NCI-H146 treated with DMSO at 0.1 percent for 48 hours (cell line): ENCODE data around the gene SMYD5.

ENCODE experiments used
- DNase-seq: peaks from one replicate; lab custom pipeline; 2025; ENCODE audit not compliant: unreplicated experiment; lab: John Stamatoyannopoulos, UW

The SMYD5 gene

DNA sequence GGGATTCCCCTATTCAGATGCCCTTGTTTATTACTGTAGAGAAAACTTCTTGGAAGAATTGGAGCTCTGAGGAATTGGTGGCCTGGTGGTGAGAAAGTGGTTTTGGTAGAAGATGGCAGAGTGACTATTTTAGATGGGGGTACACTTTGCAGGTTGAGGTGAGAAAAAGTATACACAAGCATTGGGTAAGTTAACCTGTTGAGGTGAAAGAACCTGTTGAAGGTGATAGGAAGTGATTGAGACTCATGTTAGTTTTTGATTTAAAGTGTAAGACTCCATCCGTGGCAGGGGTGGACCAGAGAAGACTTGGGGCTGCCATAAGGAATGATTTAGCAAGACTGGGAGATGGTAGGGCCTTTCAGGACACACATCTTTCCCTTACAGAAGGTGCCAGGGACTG lies 23.1 kb downstream of the SMYD5 start:
- no peak for DNase-seq

DNA sequence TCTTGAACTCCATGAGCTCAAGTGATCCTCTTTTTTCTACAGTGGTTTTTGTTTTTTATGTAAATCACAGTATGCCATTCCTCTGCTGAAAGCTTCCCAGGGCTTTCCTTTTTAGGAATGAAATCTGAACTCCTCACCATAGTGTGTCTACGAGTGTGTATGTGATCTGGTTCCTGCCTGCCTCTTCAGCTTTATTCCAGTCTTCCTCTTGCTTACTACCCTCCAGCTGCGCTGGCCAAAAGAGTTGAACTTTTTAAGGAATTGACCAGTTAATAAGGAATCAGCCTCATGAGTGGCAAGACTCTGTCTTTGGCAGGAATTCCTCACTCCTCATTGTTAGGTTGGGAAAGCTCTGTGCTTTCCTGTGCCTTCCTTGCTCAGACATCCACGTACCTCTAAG lies 24.1 kb downstream of the SMYD5 start:
- DNase-seq: no peak

DNA sequence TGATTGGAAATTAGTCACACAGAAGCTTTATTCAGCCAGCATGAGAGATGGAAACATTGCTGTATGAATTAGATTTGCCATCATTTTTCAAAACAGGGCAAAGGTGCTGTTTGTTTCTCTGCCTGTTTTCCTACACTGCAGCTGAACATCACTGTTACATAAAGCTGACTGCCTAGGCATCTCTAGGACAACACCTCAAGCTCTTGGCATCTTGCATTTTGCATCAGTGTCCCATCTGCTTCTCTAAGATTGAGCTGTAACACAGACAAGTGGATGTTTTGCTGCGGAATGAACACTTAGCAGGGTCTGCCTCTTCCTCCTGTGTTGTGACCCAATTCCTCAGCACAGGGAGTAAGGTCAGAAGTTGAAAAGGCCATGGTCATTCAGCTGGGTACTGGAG lies 24.9 kb downstream of the SMYD5 start:
- DNase-seq: no peak

DNA sequence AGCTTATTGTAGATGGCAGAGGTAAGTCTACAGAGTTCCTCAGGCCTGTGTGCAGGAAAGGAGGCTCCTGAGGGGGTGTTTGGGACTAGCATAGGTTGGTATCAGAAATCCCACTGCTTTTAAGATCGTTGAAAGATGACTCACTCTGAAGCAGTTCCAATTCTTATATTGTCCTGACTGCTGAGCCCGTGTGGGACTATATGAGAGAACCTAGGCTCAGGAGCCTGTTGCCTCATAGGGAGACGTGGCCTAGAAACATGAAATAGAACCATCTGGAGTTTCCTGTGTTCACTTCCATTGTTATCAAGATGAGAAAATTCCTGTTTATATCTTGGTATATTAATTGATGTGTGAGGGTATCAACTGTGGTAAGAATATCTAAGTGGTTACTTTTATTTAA lies 25.7 kb downstream of the SMYD5 start:
- DNase-seq: no peak

DNA sequence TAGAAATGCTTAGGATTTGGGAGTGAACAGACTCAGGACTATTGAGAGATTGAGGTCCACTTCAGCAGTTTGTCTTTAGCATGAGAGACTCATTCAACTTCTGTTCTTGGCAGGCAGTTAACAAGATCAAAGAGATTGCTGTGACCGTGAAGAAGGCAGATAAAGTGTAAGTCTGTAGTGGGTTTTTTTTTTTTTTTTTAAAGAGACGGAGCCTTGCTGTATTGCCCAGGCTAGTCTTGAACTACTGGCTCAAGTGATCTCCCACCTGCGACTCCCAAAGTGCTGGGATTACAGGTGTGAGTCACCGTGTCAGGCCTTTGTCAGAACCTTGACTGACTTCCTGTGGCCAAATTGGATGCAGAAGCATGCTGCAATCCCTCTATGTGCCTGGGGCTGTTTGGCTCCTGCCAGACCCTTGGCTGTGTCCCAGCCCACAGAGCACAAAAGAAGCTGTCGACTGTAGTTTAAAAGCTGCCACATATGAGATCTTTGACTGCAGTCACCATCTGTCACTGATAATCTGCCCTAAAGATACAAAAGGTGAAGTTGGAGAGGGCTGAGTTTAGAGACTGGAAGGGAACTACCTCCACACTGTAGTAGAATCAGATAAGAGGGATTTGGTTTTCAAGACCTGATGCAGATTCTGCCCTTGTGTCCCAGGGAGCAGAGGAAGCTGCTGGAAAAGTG lies 30.0 kb downstream of the SMYD5 start:
- DNase-seq: no peak

DNA sequence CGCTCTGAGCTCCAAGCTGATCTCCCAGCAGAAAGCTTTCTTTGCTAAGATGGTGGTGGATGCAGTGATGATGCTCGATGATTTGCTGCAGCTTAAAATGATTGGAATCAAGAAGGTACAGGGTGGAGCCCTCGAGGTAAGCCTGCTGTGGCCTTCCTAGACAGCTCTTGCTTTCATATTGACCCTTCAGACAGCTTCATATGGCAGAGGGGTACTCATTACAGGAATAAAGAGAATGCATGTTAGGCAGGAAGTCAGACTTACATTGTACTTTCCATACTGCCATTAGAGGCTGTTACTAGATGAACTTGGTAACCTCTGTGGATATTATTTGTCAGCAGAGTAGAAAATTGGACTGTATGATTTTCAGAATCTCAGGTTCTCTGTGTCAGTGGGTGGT lies 30.5 kb downstream of the SMYD5 start:
- no peak for DNase-seq

DNA sequence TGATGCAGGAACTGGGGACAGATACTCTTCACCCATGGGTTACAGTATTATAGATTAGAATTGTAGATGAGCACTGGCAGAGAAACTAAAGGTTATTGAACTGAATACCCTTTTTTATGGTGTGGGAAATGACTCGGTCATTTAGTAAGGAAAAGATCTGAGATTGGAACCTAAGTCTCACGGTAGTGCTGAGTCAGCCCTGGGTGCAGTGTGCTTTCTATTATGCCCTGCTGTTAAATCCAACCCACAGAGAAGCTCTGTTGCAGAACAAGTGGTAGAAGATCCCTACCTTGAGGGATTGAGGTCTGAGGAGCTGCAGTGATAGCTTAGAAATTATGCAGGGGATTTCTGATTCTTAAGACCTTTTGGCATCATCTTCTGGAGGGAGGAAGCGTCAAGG lies 32.8 kb downstream of the SMYD5 start:
- DNase-seq: no peak

DNA sequence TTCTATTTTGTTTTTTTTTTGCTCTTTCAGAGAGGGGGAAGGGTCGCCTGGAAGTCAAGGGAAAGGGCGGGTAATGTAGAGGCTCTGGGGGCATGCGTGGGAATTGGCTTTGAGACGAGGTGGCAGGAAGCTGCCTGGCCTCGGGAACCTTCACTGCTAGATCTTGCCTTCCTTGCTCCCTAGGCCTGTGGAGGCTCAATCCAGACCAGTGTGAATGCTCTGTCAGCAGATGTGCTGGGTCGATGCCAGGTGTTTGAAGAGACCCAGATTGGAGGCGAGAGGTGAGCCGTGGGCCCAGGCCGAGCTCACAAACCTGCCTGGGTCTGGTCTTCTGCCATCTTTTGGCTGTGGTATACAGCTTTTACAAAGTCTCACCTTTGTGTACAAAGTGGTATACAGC lies 35.6 kb downstream of the SMYD5 start:
- no peak for DNase-seq

DNA sequence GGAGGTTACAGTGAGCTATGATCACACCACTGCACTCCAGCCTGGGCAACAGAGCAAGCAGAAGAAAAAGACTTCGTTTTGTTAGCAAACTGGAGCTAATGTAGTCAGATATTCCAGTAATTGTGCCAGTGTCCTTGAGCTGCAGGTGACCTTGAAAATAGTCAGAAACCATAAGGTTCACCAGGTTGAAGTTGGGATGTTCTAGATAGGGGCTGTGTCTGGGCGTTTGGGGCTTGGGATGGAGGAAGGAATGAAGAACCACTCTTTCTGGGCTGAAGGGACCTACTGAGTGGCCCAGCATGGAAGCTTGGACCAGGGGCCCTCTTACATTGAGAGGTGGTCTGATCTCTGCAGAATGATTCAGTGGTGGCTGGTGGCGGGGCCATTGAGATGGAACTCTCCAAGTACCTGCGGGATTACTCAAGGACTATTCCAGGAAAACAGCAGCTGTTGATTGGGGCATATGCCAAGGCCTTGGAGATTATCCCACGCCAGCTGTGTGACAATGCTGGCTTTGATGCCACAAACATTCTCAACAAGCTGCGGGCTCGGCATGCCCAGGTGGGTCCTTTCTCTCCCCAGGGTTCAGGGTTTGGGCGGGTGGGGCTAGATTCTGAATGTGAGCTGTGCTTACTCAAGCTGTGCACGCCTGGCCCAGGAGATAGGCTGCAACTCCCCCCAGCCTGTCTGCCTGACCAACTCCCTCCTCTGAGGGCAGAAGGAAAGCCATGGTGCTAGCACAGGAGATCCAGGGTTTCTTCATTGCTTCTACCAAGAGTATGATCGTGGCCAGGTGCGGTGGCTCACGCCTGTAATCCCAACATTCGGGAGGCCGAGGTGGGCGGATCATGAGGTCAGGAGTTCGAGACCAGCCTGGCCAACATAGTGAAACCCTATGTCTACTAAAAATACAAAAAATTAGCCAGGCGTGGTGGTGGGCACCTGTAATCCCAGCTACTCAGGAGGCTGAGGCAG lies 37.1 kb downstream of the SMYD5 start:
- DNase-seq: no peak

DNA sequence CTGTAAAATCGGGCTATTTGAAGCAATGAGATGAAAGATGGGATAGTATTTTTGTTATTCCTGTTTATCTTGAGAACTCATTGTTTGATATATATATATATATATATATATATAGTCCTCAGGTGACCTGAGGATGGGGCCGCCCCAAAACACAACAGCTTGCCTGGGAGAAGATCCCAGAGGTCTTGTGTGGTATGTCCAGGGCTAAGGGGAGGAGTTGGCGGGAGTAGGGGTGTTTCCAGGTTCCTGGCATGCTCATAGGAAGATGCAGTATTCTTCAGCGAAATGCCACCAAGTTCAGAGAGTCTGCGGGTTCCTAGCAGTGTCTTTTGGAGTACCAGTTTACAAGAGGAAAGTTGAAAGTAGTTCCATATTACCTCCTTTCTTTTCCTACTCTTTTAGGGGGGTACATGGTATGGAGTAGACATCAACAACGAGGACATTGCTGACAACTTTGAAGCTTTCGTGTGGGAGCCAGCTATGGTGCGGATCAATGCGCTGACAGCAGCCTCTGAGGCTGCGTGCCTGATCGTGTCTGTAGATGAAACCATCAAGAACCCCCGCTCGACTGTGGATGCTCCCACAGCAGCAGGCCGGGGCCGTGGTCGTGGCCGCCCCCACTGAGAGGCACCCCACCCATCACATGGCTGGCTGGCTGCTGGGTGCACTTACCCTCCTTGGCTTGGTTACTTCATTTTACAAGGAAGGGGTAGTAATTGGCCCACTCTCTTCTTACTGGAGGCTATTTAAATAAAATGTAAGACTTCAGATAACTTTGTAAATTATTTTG lies 38.4 kb downstream of the SMYD5 start:
- DNase-seq: no peak

DNA sequence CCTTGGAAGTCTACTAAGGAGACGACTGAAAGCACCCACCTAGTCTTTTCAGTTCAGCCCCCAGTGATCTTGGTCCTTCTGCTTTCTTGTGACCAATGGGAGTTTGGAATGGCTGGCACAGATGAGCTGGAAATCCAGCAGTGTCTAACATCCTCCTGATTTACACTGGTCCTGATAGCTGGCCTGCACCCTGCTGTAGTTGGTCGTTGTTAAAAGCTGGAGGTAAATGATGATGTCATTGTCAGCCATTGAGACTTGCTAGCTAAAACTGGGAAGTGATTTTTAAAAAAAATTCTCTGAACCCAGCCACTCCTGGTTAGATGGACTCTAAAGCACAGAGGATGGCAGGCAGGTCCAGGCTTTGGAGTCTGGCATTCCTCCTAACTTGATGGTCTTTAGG lies 39.4 kb downstream of the SMYD5 start:
- no peak for DNase-seq

DNA sequence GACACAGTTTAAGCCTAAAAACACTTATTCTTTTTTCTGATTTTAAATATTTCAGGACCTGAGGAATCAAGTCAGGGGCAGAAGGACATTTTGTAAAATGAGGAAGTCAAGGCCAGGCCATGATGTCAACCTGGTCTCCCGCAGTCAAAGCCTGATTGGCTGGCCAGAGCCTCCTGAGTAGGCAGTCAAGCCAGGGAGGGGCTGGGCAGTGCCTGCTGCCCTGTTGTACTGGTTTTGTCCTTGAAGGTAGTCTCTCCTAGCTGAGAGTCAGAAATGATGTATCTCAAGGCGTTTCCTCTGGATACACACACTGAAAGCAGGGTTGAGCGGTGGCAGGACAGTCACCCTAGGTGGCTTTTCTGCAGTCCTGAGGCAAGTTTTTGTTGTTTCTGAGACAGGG lies 39.9 kb downstream of the SMYD5 start:
- no peak for DNase-seq

DNA sequence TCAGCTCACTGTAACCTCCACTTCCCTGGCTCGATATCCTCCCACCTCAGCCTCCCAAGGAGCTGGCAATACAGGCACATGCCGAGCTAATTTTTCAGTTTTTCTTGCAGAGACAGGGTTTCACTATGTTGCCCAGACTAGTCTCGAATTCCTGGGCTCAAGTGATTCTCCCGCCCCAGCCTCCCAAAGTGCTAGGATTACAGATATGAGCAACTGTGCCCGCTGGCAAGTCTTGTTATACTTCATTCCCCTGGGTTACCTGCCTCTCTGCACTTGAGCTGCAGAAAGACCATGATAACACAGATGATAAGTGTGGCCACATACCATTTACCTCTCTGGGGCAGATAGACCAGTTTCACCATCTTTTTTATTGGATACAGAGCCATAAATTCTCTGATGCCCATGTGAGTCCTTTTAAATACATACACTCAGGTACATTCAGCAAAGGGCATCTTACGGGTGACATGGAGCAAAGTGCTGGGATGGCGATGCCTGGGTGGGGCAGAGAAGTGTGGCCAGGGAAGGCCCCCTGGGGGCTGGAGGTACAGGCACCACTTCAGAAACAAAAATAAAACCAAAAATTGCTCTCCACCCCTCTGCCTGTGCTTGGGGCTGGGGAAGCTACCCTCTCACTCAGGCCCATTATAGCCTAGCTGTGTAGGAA lies 40.4 kb downstream of the SMYD5 start:
- DNase-seq: no peak

DNA sequence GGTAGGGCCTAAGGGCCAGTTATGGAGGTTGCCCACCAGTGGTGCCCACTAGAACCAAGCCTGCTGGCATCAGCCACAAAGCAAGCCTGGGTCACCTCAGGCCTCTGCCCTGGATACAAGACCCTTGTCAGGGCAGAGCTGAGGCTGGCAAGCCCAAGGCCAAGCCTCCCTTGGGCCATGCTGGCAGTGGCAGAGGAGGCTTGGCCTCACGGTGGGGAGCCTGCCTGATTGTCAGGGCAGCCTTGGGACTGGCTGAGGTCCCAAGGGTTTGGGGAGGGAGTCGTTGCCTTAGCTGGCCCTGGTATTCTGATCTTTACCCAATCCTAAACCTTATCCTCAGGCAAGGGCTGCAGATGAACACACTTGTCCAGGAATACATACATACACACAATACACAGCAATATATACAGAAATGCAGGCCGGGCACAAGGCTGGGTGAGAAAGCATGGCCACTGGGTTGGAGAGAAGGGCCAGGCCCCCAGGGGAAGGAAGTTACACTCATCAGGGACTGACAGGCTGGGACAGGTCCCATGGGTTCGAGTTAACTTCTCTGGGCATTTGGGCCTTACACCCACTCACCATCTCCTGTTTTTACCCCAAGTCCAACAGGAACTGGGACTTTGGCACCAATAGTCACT lies 41.1 kb downstream of the SMYD5 start:
- no peak for DNase-seq

DNA sequence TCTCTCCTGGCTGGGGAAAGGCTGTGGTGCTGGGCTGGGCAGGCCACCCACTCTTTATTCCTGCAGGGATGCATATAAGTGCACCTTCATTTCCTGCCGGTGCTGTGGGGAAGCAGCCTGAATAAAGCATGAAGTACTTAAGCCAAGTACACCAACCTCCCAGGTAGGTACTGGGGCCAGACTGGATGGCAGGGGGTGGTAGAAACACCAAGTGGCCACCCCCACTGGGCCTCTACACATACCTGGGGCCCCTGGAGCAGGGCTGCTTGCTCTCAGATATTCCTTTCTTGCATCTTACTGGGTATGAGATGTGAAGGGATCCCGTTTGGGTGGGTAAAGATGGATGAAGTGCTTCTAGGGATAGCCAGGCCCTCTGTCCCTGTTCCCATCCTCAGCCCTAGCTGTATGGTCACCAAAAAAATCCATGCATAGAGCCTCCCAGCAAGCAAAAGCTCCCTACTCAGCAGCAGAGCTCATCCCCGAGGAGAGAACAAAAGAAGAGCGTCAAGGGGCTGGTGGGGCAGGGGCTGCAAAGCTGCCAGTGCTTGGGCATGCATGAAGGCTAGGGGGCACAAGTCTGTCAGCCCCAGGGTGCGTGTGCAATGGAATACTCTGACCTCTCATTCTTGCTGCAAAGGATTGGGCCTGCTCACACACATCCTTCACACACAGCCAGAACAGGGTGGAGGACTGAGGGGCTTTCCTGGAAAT lies 42.0 kb downstream of the SMYD5 start:
- DNase-seq: no peak

DNA sequence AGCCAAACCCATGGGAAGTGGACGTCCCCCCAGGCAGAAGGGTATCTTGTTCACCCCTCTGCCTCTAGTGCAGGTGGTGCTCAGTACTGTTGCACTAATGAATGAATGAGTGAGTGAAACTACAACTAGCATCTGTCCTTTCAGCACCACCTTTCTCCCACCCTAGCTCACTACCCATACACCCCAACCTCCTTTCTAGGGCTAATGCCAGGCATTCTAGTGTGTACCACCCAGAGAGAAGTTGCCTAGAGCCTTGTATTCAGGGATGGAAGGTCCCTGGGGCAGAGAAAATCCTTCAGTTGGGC lies 42.5 kb downstream of the SMYD5 start:
- no peak for DNase-seq

DNA sequence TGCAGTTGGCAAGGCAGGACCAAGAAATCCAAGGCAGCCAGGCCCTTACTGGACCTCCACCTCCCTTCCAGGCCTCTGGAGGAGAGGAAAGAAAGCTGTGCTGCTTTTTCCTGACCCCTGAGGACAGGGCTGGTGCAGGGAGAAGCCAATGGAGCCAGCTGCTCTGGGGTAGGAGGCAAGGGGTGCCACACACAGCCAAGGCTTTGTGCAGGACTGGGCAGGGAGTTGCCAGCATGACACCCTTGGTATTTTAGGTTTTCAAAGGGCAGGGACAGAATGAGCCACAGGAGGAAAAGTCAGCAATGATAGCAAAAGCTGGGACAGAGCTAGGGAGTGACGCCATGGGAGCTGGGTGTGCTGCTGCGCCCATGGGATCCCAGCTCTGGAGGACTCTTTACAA lies 43.0 kb downstream of the SMYD5 start:
- no peak for DNase-seq

DNA sequence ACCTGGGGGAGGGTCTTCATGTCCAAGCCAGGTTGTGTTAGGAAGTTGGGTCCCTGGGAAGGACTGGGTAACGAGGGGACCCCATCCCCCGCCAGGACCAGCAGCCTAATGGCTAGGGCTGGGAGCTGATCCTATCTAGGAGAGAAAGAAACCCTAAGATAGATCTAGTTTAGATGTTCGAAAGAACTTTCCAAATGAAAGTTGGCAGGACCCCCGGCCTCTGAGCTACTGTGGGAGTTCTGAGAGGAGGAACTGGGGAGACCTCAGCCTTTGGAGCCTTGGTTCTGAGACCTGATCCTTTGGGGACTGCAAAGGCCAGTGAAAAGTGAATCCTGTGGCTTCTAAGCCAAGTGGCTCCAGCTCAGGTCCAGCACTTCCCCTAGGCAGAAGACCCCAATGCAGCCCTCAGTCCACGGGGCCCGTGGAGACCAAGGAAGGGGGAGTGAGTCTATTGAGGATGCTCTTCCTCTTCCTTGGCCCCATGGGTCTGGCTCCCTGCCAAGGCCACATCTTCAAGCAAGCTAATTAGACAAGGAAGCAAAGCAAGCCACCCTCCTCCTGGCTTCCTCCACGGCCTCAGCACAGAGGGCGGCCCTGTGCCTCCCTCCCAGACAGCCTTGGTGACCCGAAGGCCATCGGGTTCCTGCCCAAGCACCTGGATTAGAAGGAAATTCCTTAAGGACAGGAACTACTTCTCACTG lies 43.5 kb downstream of the SMYD5 start:
- no peak for DNase-seq

DNA sequence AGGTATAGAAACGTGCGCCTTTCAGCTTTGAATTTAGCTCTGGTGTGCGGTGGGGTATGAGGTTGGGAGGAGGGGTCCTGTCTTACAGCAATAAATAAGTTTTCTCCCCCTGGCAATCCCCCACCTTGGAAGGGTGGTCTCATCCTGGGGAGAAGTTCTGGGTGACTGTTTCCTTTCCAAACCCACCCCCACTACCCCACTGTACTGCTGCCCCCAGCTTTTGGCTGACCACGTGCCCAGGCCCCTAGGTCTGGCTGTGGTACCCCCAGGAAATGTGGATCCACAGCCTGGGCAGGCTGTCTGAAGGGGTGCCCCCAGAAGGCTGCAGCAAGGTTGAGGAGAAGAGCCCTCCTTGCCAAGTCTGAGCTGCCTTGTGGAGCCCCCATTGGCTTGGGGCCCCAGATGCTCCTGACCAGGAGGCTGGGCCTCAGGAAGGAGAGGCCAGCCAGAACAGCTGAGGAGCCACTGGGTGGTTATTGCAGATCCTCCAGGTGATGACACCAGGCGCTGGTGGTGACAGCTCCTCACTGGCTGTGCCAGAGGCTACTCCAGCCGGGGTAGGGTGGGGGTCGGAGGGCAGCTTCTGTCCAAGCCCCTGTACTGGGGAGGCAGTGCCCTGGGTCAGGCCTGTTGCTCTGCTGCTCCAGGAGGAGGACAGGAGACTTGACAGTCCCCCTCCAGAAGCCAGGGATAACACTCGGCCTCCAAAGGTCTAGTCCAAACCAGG lies 44.3 kb downstream of the SMYD5 start:
- DNase-seq: no peak
